HG02852 (cell line): ENCODE results near the gene C17orf50.
A peak's percentile ranks its signal among the peaks of the same experiment; 100 is the strongest.

Source experiments
- ATAC-seq: cut with Tn5 transposase; IDR thresholded peaks from one replicate; pipeline ENCODE4 v1.9.1; 2021; ENCODE audit warnings: mild to moderate bottlenecking, moderate library complexity; ENCODE audit not compliant: unreplicated experiment

The C17orf50 gene

DNA sequence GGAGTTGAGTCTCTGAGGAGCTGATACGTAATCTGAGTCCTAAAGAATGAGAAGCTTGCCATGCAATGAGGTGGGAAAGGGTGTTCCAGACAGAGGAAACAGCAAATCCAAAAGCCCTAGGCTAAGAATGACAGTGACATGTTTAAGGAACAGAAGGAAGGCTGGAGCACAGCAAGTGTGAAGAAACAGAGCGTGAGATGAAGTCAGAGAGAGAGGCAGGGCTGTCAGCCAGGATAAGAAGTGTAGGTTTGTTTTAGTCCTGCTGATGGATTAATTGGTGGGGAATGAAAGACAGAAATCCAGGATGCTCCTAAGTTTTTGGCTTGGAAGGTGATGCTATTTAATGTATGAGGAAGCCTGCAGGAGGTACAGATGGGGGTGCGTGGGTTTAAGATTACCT, 20.3 kb downstream of the C17orf50 start:
- no peak for ATAC-seq

DNA sequence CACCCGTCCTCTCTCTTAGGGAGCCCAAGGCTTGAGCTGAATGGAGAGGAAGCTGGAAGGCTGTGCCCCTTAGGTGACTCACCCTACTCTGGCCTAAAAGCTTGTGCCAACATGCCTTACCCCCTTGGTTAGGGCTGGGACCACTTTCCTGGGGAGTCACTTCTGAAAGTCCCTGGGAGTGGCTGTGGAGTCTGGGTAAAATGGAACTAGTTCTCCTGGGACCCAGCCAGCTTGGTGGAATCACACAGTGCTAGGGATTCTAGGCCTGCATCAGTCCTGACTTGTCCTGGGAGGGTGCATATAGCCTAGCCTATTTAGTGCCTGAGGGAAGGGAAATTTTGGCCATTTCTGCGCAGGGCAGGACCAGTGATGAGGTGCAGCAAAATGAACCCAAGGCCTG, 24.2 kb downstream of the C17orf50 start:
- no peak for ATAC-seq

DNA sequence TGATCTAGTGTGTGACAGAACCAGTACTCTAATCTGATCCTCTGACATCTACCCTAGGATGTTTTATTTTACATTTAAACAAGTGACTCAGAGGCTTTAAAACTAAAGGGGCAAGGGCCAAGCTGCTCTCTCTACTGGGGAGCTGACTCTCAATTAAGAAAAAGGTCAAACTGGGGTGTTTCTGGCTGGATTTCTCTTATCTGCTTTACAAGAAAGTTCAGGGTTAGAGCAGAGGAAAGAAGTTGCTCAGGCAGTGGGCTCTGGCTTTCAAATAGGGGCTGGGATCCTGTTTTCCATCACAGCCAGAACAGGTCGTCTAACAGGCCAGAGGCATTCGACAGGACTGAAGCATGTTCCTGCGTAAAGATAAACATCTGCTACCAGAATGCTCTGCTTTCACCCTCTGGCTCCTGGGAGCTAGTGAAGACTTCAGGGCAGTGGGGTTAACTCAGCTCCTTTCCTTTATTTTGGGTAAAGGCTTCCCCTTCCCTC, 26.3 kb downstream of the C17orf50 start:
- ATAC-seq: no peak

DNA sequence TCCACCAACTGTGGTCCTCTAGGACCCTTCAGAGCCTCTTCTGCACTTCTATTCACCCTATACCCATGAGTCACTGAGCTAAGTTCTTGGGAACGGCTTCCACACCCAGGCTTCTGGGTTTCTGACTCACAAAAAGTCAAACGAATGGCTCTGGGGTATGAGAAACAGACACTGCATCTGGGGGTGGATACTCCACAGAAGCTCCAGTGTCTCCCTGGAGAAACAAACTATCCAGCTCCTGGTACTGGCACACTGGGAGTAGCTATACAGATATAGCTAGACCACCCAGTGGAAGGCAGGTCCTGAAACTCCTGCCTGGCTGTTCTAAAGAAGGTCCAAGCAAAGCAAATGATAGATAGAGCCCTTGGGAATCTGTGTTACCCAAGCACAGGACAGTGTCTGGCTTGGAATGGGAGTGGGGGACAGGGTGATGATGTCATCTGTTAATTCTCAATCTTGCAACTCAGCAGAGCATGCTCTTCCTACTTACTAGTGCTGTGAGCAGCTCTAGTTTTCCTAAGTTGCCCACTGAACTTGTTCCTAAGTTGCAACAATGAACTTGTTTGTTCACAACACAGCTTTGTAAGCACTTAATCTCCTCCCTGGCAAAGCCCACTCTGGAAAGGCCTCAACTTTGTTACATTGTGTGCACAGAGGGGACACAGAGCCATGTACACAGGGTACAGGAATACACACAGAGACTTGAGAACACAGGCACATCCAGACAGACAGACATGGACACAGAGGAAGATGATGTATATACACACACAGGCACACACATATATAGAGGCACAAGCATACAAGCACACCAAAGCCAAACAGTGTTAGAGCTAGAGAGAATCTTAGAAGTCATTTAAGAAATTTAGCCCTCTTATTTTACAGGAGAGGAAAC, 28.0 kb downstream of the C17orf50 start:
- ATAC-seq: no peak

DNA sequence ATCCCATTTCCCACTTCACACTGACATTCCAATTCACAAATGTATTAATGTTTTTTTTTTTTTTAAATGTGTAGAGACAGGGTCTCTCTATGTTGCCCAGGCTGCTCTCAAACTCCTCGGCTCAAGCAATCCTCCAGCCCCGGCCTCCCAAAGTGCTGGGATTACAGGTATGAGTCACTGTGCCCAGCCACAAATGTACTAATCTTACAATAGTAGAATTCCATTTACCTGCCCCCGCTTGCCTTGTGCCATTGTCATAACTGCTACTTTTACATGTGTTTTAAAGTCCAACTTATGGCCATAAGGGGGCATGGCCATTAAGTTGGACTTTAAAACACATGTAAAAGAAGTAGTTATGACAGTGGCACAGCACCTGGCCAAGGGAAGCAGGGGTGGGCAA, 30.2 kb downstream of the C17orf50 start:
- ATAC-seq: no peak

DNA sequence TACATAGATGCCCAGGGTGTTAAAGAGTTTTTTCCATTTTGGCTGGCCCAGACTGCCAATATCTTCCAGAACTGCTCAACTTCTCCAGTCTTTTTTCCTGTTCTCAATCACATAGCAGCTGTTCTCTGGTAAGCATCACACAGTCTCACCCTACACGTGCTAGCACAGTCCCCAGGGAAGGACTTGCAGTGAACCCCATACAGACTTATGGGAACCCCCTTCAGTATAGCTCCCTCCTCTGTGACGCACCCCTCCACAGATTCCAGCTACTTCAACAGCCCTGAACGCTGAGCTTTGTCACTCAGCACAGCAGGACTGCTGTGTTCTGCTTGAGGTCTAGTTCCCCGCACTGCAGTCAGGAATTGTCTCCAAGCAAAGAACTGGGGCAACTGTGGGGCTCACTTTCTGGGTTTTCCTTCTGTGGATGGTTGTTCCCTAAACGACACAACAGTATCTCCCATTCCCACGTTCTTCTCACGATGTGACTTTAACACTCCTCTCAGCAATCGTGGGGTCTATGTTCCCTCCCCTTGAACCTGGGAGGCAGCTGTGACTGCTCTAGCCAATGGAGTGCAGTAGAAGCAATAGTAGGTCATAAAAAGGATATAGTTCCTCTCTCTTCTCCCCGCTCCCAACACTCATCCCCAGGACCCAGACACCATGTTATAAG, 31.1 kb downstream of the C17orf50 start:
- ATAC-seq: no peak

DNA sequence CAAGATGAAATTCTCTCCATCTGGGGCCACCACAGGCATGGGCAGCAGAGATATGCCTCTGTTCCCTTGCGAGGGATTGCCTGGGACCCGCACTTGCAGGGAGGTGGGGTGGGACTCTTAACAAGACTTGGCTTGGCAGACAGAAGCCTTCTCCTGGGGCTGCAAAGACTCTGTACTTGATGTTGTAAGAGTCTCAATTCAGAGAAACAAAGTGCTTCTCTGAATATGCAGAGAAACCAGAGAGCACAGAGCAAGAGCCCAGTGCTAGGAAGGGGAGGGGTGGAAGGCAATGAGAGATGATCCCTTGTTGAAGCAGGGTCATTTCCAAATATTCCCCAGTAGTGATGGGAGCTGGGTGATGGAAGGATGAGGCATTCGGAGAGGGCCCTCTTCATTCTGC, 32.6 kb downstream of the C17orf50 start:
- no peak for ATAC-seq

DNA sequence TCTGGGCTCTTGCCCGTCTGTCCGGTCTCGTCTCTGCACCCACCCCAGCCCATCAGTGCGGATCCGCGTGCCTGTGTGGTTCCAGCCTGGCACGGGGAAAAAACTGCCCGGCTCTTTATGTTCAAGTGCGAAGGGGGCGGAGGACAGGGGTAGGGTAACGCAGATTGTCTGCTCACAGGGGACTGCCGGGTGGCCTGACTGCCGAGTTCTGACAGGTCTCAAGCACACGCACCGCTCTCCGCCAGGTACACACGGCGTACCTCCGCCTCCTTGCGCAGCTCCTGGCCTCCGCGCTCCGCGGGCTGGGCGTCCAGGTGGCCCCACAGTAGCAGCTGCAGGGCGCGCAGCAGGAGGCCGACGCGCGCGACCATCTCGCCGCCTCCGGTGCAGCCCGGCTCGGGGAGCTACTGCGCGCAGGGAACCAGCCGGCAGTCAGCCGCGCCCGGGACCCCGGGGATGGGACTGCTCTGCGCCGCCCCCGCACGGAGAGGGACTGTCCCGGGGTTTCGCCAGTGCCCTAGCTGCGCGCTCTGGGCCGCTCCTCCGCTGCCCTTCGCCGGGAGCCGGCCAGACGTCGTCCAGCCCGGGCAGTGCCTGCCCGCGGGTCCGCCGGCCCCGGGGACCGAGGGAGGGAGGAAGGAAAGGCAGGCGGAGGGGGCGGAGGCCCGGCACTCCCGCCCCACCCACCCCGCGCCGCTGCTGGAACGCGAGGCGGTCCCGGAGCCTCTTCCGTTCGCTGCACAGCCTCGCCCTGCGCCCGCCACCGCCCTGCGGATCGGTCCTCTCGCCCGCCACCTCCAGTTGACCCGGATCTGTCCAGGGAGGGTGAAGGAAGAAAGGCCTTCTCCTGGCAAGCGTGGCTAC, 34.6 kb downstream of the C17orf50 start, which contains the start of gene MMP28:
MMP28 (minus strand) TSS at position 635 of the 864 bp plus-strand sequence; CDS start at position 371, 264 bp downstream.
- ATAC-seq: no peak

DNA sequence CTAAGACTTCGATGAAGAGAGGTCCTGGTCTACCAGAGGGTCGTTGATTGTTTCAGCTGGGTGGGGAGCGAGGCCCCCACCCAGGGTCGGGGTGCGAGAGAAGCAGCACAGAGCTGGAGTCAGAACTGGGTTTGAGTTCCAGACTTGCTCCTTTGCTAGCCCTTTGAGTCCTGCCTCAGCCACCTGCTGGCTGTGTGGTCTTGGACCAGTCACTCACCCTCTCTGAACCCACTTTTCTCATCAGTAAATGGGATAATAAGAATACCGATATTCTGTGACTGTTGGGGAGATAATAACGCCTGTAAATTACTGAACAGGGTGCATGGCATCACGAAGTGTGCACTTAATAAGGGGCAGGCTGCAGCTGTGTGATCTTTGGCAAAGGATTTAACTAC, 35.2 kb downstream of the C17orf50 start:
- ATAC-seq: no peak

DNA sequence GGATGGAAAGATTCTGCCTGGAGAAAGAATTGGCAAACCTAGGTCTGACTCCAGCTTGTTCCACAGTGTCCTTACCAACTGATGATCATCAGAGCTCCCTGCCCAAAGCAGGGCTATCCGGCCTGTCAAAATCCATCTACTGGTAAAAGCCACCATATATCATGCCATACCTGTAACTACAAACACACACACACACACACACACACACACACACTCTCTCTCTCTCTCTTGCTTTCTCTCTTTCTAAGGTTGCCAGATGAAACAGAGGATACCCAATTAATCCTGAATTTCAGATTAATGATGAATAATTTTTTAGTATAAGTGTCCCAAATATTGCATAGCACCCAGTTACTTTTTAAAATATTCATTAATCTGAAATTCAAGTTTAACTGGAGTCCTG, 36.3 kb downstream of the C17orf50 start:
- no peak for ATAC-seq

DNA sequence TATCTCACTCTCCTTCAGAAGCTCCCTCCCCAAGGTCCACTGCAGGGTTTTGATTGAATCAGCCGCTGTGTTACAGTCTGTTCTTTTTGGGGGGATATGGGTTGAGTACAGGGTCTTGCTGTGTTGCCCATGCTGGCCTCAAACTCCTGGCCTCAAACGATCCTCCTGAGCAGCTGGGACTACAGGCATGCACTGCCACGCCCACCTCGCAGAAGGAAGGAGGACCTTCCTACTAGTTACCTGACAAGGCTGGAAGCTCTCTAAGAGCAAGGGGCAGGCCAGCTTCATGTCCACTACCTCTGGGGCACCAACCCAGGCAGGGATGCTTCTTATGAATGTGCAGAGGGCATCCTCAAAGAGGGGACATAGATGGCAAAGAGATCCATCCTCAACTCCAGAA, 36.7 kb downstream of the C17orf50 start:
- no peak for ATAC-seq

DNA sequence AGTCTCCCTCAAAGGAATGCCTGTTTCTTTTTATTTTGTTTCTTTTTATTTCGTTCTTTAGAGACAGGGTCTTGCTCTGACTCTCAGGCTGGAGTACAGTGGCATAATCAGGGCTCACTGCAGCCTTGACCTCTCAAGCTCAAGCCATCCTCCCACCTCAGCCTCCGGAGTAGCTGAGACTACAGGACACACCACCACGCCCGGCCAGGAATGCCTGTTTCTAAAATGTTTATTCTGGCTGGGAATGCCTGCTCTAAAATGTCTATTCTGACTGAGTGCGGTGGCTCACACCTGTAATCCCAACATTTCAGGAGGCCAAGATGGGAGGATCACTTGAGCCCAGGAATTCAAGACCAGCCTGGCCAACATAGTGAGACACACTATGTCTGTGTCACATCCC, 37.2 kb downstream of the C17orf50 start:
- ATAC-seq: no peak

DNA sequence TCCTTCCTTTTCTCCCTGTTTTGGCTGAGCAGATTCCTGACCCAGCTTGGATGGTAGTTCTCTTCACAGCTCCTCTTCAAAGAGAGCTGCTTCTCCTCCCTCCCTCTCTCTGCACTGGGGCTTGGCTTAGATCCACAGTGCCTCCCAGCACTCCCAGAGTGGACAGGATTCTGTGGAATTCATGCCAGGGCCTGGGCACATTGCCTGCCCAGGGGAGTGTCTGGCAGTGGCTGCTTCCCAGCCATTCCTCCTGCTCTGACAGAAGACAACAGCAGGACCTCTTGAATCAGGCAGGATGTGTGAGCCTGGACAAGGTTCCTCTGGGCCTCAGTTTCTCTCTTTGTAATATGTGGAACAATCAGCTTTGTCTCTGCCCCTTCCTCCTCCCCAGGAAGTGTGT, 39.3 kb downstream of the C17orf50 start:
- ATAC-seq: no peak

DNA sequence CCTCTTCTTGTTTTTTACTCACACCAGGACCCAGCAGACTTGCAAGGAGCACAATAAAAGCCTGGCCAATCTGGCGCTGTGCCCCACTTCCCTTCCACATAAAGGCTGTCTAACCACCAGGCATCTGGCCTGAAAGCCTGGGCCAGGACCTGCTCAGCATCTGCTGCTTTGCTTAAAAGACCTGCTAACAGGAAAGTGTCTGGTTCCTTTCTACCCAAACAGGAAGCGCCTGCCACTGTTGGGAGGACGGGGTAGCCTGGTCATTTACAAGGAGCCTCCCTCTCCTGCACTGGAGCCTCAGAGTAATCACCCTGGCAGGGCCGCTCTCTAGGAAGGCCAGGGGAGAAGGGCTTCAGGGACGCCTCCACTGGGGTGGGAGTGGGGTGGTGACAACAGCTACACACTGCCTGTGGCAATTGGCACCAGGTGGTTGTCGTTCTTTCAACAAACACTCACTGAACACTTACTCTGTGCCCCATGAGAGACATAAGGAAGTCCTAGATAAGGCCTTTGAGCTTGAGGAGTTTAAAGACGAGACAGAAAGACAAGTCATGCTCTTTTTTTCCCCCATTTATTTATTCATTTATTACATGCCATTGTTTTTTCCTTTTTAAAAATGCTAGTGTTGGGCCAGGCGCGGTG, 41.0 kb downstream of the C17orf50 start:
- ATAC-seq: no peak

DNA sequence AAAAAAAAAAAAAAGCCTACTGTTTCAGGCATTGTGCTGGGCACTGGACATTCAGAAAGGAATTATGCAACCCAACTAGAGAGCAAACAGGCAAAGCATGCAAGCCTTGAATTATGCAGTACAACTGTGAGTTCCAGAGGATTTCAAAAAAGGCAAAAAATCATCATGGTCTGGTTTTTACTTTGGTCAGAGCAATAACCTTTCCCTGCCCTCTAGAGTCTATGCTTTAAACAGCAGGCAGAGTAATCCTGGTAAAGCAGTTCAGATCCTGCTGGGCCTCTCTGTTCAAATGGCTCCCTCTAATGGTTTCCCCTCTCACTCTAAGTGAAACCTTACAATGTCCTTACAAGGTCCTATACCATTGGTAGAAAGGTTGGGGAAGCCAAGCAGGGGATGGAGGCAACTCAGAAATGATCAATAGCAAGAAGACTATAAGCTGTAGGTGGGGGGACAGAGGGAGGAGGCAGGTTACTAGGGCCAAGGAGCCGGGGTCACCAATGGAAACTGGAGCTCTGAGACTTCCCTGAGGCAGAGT, 44.0 kb downstream of the C17orf50 start:
- no peak for ATAC-seq

DNA sequence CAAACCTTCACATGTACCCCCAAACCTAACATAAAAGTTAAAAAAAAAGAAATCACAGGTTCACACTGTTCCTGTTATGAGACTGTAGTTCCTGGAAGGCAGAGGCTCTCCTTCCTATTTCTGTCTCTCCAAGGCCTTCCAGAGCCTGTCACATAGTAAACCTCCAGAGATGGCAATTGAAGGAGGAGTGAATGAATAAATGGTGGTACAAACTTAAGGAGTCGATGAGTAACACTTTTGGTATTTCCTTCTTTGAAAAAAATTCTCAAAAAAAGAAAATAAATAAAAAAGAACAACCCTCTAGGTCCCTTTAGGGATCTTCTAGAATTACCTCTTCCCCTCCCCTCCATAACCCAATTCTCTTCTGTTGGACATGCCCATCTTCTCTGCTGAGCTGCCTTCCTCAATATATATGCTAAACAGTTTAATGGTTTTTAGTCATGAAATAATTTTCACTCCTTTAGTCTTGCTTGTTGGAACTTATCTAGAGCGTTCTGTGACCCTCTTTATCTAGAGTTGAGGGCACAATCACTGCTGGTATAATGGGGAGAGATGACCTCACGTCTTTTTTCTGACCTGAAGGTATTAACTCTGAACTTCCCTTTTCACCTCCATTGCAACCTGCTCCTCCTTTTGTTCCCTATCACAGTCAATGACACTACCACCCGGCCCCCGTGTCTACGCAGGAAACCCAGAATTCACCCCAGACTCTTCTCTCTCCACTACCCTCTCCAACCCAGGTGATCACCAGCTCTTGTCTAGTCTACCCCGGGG, 46.9 kb downstream of the C17orf50 start:
- ATAC-seq: no peak

DNA sequence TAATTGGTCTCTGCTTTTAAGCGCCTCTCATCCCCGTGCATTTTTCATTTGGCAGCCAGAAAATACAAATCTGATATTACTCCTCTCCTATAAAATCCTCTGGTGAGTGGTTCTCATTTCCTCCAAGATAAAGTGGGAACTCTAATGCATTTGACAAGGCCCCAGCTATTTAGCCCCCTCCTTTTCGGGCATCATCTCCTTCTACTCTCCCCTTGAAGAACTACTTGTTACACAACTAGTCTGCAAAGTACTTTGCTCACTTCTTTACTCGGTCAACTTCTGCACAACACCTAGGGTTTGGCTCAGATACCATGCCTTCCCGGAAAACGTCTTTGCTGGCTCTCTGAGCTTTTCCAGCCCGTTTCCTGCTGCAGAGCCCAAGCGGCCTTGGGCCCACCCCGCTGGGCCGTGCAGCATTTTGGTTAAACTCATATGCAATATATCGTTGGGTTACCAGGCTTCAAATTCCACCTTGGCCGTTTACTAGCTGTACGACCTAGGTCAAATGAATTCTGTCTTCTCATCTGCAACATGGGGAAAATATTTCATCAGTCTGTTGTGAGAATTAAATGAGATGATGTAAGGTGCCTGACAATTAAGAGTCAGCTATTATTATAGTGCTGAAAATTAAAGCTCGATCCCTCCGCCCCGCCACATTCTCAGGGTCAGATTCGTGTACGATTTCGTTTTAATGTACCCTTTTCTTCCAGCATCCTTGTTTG, 47.7 kb downstream of the C17orf50 start:
- no peak for ATAC-seq

DNA sequence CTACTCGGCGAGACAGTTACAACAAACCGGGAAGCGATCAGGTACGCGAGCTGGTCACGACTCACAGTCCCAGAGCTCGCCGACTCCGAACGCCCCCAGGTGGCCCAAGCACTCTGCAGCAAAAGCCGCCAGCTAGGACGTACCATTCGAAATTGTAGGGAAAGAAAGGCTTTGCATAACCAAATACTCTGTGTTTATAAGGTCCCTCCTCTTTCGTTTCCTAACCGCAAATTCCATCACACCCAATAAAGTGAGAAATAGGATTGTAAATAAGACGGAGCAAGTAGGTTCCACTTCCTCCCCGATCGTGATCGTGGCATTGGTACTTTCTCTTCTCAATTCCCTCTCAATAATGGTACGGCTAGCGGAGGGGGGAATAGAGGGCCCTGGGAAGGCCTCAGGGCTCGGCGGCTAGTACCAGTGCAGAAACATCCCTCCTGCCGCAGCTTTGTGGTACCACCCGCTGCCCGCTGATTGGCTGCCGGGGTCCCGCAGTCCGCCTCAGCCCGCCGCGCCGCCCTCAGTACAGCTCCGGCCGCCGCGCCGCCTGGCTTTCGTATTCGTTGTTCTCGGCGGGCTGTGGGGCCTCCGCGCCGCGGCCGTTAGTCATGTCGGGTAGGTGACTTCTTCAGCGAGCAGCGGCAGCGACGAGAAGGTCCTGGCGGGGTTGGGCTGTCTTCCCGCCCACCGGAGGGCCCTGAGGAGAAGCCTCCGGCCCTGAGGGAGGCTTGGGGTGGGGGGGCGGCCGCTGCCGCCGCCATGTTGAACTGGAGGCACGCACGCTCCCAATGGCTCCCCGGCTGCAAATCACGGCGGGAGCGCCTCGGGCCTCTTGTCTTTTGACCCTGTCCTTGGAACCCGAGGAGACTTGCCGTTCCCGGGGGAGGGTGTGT, 48.5 kb downstream of the C17orf50 start, which contains the start of gene TAF15:
TAF15 (plus strand) TSS at position 523 of the 893 bp plus-strand sequence; CDS start at position 609, 86 bp downstream.
- ATAC-seq: peak; percentile 90
